GM20000 (cell line): ENCODE data around the gene CORIN.

ENCODE experiments used
- DNase-seq: peaks from one replicate; pipeline ENCODE4 v3.0.0; 2012; ENCODE audit warnings: low spot score
- CTCF ChIP-seq: IDR thresholded peaks from 2 replicates; pipeline ENCODE4 v1.5.1; 2012; ENCODE audit warnings: mild to moderate bottlenecking, control low read depth; ENCODE audit errors: extremely low read depth, missing control alignments

The CORIN gene

GRCh38 chr4:47721485-47721884 lies 116.4 kb downstream of the CORIN start:
- no peak for TF ChIP-seq CTCF
- no peak for DNase-seq

- no peak for TF ChIP-seq CTCF
- DNase-seq = no peak
Observed at GRCh38 chr4:47720787-47721186, 117.1 kb downstream of the CORIN start.

DNA sequence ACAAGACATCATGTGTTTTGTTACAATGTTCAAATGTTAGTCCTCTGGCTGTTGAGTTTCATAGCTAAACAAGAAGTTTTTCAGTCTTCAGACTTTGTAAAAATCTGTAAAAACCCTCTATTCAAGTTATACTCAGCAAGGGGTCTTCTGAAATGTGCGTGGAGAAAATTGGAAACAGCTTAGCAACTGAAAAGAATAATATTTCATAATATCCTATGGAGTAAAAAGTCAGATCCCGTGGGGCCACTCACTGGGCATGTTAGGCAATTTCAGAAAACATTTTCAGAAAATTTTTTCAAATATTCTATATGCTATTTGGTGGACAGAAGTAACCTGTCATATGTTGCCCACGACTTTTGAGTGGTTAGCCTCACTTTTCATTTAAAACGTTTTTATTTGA lies 118.3 kb downstream of the CORIN start:
- DNase-seq = no peak
- TF ChIP-seq CTCF = no peak

DNA sequence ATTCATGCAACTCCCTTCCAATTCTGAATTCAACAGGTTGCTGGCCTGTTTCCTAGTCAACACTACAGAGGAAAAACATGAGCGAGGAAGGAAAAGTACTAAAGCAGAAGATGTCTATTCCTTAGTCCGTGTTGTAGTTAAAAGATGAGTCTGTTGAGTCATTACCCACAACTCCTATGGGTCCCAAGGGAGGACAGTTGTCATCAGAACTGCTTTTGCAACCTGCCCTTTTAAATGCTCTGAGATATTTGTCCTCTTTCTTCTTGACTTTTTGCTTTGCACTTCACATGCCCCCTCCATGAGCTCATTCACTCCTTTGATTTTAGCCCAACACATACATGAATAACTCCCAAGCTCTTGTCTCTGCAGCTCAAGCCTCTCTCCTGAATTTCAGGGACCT lies 119.2 kb downstream of the CORIN start:
- no peak for TF ChIP-seq CTCF
- DNase-seq = no peak

GRCh38 chr4:47717188-47717587 lies 120.7 kb downstream of the CORIN start:
- DNase-seq = no peak
- no peak for TF ChIP-seq CTCF

GRCh38 chr4:47715716-47716416 lies 122.0 kb downstream of the CORIN start:
- no peak for TF ChIP-seq CTCF
- DNase-seq = no peak

- no peak for DNase-seq
- TF ChIP-seq CTCF = no peak
Observed at GRCh38 chr4:47714269-47714668, 123.6 kb downstream of the CORIN start.
